Spinal cord (tissue), 10 donors: ENCODE measurements around the gene KCNJ14. TPM values are rescaled to one million over a fixed set of nuclear protein-coding genes. Genes with fewer than 3 reads are reported as not detected.

Experiments
- DNase-seq, 6 donors: peaks; one replicate each; pipeline versions ENCODE4 v3.0.0 to v3.0.0-alpha.2; 2013 to 2015; ENCODE audit warnings: low spot score in 6 of 6, low read depth in 4 of 6
- H3K27ac ChIP-seq: one replicate; pipeline ENCODE4 v1.5.1; 2013; ENCODE audit warnings: low read depth, low read length, control low read depth
- H3K27me3 ChIP-seq: one replicate; pipeline ENCODE4 v1.6.1; 2013; ENCODE audit warnings: low read length; ENCODE audit not compliant: control insufficient read depth, insufficient read depth
- H3K36me3 ChIP-seq: one replicate; pipeline ENCODE4 v1.6.1; 2013; ENCODE audit warnings: low read length; ENCODE audit not compliant: control insufficient read depth, insufficient read depth
- H3K4me1 ChIP-seq: one replicate; pipeline ENCODE4 v1.6.1; 2013; ENCODE audit warnings: low read length; ENCODE audit not compliant: control insufficient read depth, insufficient read depth
- H3K4me3 ChIP-seq: one replicate; pipeline ENCODE4 v1.5.1; 2013; ENCODE audit warnings: low read depth, low read length, control low read depth
- H3K9me3 ChIP-seq: one replicate; pipeline ENCODE4 v1.6.1; 2013; ENCODE audit warnings: low read length; ENCODE audit not compliant: control insufficient read depth, insufficient read depth
- WGBS: methylation state at CpG from one replicate; pipeline ENCODE4 v1.1.5; 2013; ENCODE audit warnings: missing lambda C conversion rate; ENCODE audit not compliant: insufficient coverage; 5-methylcytosine and 5-hydroxymethylcytosine counted together
- polyA plus RNA-seq, 2 donors: library from polyadenylated mRNA; unstranded; fragments of 120-200 nt; gene quantifications; one replicate each; pipeline ENCODE4 v1.2.1, GENCODE V29; 2013; ENCODE audit not compliant: insufficient read length in 2 of 2
- total RNA-seq, 2 donors: library from RNA; depleted of rRNA in 1 of 2; stranded (reverse); fragments of 120-200 nt in 1 of 2; fragments of >200 nt in 1 of 2; gene quantifications; one replicate each; pipeline versions ENCODE4 v1.2.3 to v1.2.4, GENCODE V29; 2013 to 2014
- donor health status: healthy.

KCNJ14 gene
- total and polyA plus RNA-seq, 4 donors: 0.61 to 2.1 (median 1.3) TPM

GRCh38 chr19:48512504-48513288, 57.3 kb downstream of the KCNJ14 start:
- Histone ChIP-seq H3K4me1 (peaks cover 29% of the 10 kb centered on the region), H3K4me3 (peak overlapping the region; percentile 60), H3K9me3 (no peaks in the 10 kb centered on the region), H3K36me3 (peaks cover 27% of the 10 kb centered on the region), H3K27ac (peak overlapping the region; percentile 73), H3K27me3 (peaks cover 7% of the 10 kb centered on the region)
- no peak for DNase-seq
- WGBS: 52% methylated on average over 13 of the region's 19 CpGs

GRCh38 chr19:48513289-48514122, 58.1 kb downstream of the KCNJ14 start:
- H3K4me3 ChIP-seq: peak overlapping the region; percentile 60
- DNase-seq: peak in 5 of 6 donors; percentile 60 to 98 (median 81)
- H3K4me1 ChIP-seq: peaks cover 29% of the 10 kb centered on the region
- peaks cover 20% of the 10 kb centered on the region for H3K36me3 ChIP-seq
- WGBS: 3% methylated on average over 54 of the region's 54 CpGs
- no peak overlapping the region for H3K27ac ChIP-seq
- peaks cover 7% of the 10 kb centered on the region for H3K27me3 ChIP-seq
- no peaks in the 10 kb centered on the region for H3K9me3 ChIP-seq

- peaks cover 7% of the 10 kb centered on the region for H3K27me3 ChIP-seq
Observed at GRCh38 chr19:48514123-48514458, 58.7 kb downstream of the KCNJ14 start.

GRCh38 chr19:48516536-48516935, 61.2 kb downstream of the KCNJ14 start:
- Histone ChIP-seq H3K4me1 (peaks cover 15% of the 10 kb centered on the region), H3K36me3 (no peaks in the 10 kb centered on the region), H3K27ac (no peak overlapping the region), H3K9me3 (no peaks in the 10 kb centered on the region), H3K4me3 (no peak overlapping the region), H3K27me3 (peaks cover 7% of the 10 kb centered on the region)
- 77% methylated on average over 8 of the region's 8 CpGs for WGBS
- DNase-seq: no peak

More at GRCh38 chr19:48514123-48514458, 58.7 kb downstream of the KCNJ14 start:
- peak overlapping the region; percentile 60 for H3K4me3 ChIP-seq
- no peak overlapping the region for H3K27ac ChIP-seq
- H3K9me3 ChIP-seq: no peaks in the 10 kb centered on the region
- DNase-seq: no peak
- H3K36me3 ChIP-seq: peaks cover 14% of the 10 kb centered on the region
- H3K4me1 ChIP-seq: peaks cover 29% of the 10 kb centered on the region
- 38% methylated on average over 11 of the region's 11 CpGs for WGBS

Other genes starting within 250 kb of the KCNJ14 start
- gene CARD8, start 199.7 kb upstream of the KCNJ14 start, total RNA-seq: 10 to 100 TPM; 35.8 to 48.4 TPM
- 10 to 100 TPM; 42.7 to 45.7 TPM for gene CARD8, start 199.7 kb upstream of the KCNJ14 start, polyA plus RNA-seq
- gene ZNF114, start 185.5 kb upstream of the KCNJ14 start, total RNA-seq: 10 to 100 TPM in 1 of 2 donors, 1 to 10 TPM in 1; 7.2 to 13.6 TPM
- 1 to 10 TPM; 6.2 to 6.3 TPM for gene ZNF114, start 185.5 kb upstream of the KCNJ14 start, polyA plus RNA-seq
- gene EMP3, start 130.0 kb upstream of the KCNJ14 start, total RNA-seq: 10 to 100 TPM; 31.6 to 77.1 TPM
- gene EMP3, start 130.0 kb upstream of the KCNJ14 start, polyA plus RNA-seq: 10 to 100 TPM; 29.7 to 64.9 TPM
- gene TMEM143, start 91.6 kb upstream of the KCNJ14 start, total RNA-seq: 1 to 10 TPM; 3.5 to 6.7 TPM
- gene TMEM143, start 91.6 kb upstream of the KCNJ14 start, polyA plus RNA-seq: 10 to 100 TPM; 10.0 to 14.7 TPM
- gene SYNGR4, start 91.2 kb upstream of the KCNJ14 start, total RNA-seq: not detected
- gene SYNGR4, start 91.2 kb upstream of the KCNJ14 start, polyA plus RNA-seq: under 1 TPM; 0.35 to 0.76 TPM
- 10 to 100 TPM; 44.6 to 86.8 TPM for gene KDELR1, start 64.0 kb upstream of the KCNJ14 start, total RNA-seq
- 100 to 1,000 TPM; 125 to 141 TPM for gene KDELR1, start 64.0 kb upstream of the KCNJ14 start, polyA plus RNA-seq
- gene GRIN2D, start 61.9 kb upstream of the KCNJ14 start, total RNA-seq: 1 to 10 TPM; 2.6 to 6.3 TPM
- gene GRIN2D, start 61.9 kb upstream of the KCNJ14 start, polyA plus RNA-seq: 10 to 100 TPM; 30.9 to 32.0 TPM
- 10 to 100 TPM; 10.5 to 23.4 TPM for gene GRWD1, start 9.6 kb upstream of the KCNJ14 start, total RNA-seq
- gene GRWD1, start 9.6 kb upstream of the KCNJ14 start, polyA plus RNA-seq: 10 to 100 TPM; 22.0 to 29.9 TPM
- gene CYTH2, start 13.8 kb downstream of the KCNJ14 start, total RNA-seq: 10 to 100 TPM; 29.9 to 49.8 TPM
- gene CYTH2, start 13.8 kb downstream of the KCNJ14 start, polyA plus RNA-seq: 100 to 1,000 TPM in 1 of 2 donors, 10 to 100 TPM in 1; 98.0 to 109 TPM
- gene LMTK3, start 56.3 kb downstream of the KCNJ14 start, total RNA-seq: 10 to 100 TPM in 1 of 2 donors, 1 to 10 TPM in 1; 8.8 to 10.8 TPM
- 10 to 100 TPM; 65.8 to 76.5 TPM for gene LMTK3, start 56.3 kb downstream of the KCNJ14 start, polyA plus RNA-seq
- gene SULT2B1, start 96.6 kb downstream of the KCNJ14 start, total RNA-seq: under 1 TPM in 1 of 2 donors, not detected in 1; 0.39 TPM
- gene SULT2B1, start 96.6 kb downstream of the KCNJ14 start, polyA plus RNA-seq: under 1 TPM; 0.48 to 0.90 TPM
- gene SPACA4, start 151.2 kb downstream of the KCNJ14 start, total RNA-seq: not detected
- under 1 TPM in 1 of 2 donors, not detected in 1; 0.54 TPM for gene SPACA4, start 151.2 kb downstream of the KCNJ14 start, polyA plus RNA-seq
- gene FAM83E, start 159.5 kb downstream of the KCNJ14 start, total RNA-seq: under 1 TPM in 1 of 2 donors, not detected in 1; 0.61 TPM
- under 1 TPM; 0.13 to 0.45 TPM for gene FAM83E, start 159.5 kb downstream of the KCNJ14 start, polyA plus RNA-seq
- gene RPL18, start 163.6 kb downstream of the KCNJ14 start, total RNA-seq: 1,000 to 10,000 TPM in 1 of 2 donors, 100 to 1,000 TPM in 1; 747 to 1,623 TPM
- 1,000 to 10,000 TPM; 1,019 to 1,048 TPM for gene RPL18, start 163.6 kb downstream of the KCNJ14 start, polyA plus RNA-seq
- gene SPHK2, start 163.9 kb downstream of the KCNJ14 start, total RNA-seq: 10 to 100 TPM; 10.2 to 11.6 TPM
- 10 to 100 TPM; 36.6 to 39.3 TPM for gene SPHK2, start 163.9 kb downstream of the KCNJ14 start, polyA plus RNA-seq
- 10 to 100 TPM in 1 of 2 donors, 1 to 10 TPM in 1; 6.2 to 16.6 TPM for gene DBP, start 181.8 kb downstream of the KCNJ14 start, total RNA-seq
- gene DBP, start 181.8 kb downstream of the KCNJ14 start, polyA plus RNA-seq: 10 to 100 TPM; 14.0 to 16.2 TPM
- gene CA11, start 190.6 kb downstream of the KCNJ14 start, total RNA-seq: 10 to 100 TPM; 13.3 to 64.7 TPM
- gene CA11, start 190.6 kb downstream of the KCNJ14 start, polyA plus RNA-seq: 10 to 100 TPM; 53.6 to 71.7 TPM
- 1 to 10 TPM in 1 of 2 donors, under 1 TPM in 1; 0.10 to 1.2 TPM for gene NTN5, start 217.4 kb downstream of the KCNJ14 start, total RNA-seq
- gene NTN5, start 217.4 kb downstream of the KCNJ14 start, polyA plus RNA-seq: 1 to 10 TPM in 1 of 2 donors, under 1 TPM in 1; 0.63 to 2.3 TPM
- not detected for gene FUT2, start 240.4 kb downstream of the KCNJ14 start, total RNA-seq
- 1 to 10 TPM; 2.1 to 6.7 TPM for gene FUT2, start 240.4 kb downstream of the KCNJ14 start, polyA plus RNA-seq